ELR (cell line): Measurements from ENCODE around the gene INPP4A.
A peak's percentile ranks its signal among the peaks of the same experiment; 100 is the strongest.

Experiments
- DNase-seq: peaks from one replicate; pipeline ENCODE4 v3.0.0-alpha.2; 2015; ENCODE audit warnings: low read depth

INPP4A gene

GRCh38 chr2:98564541-98565132 is 120.0 kb downstream of the INPP4A start:
- DNase-seq, result no peak

GRCh38 chr2:98565286-98565860 is 120.7 kb downstream of the INPP4A start:
- no peak for DNase-seq

GRCh38 chr2:98565941-98566340 is 121.3 kb downstream of the INPP4A start:
- no peak for DNase-seq

GRCh38 chr2:98568161-98568956 is 123.7 kb downstream of the INPP4A start:
- DNase-seq, result peak; percentile 74

GRCh38 chr2:98569197-98569793 is 124.6 kb downstream of the INPP4A start:
- DNase-seq, result peak; percentile 51

- no peak for DNase-seq
These were observed 125.3 kb downstream of the INPP4A start for GRCh38 chr2:98569915-98570314.

GRCh38 chr2:98570356-98570755 is 125.7 kb downstream of the INPP4A start:
- no peak for DNase-seq

GRCh38 chr2:98571121-98571701 is 126.6 kb downstream of the INPP4A start:
- no peak for DNase-seq

GRCh38 chr2:98571796-98572195 is 127.1 kb downstream of the INPP4A start:
- no peak for DNase-seq

- DNase-seq, result no peak
These were observed 127.6 kb downstream of the INPP4A start for GRCh38 chr2:98572211-98572610.

GRCh38 chr2:98572676-98573075 is 128.0 kb downstream of the INPP4A start:
- no peak for DNase-seq

GRCh38 chr2:98573426-98573825 is 128.8 kb downstream of the INPP4A start:
- DNase-seq, result no peak

- no peak for DNase-seq
These were observed 132.1 kb downstream of the INPP4A start for GRCh38 chr2:98576666-98577312.

GRCh38 chr2:98577313-98577712 is 132.7 kb downstream of the INPP4A start:
- DNase-seq, result peak; percentile 16

- no peak for DNase-seq
These were observed 133.6 kb downstream of the INPP4A start for GRCh38 chr2:98578231-98578630.

GRCh38 chr2:98579926-98580325 is 135.3 kb downstream of the INPP4A start:
- DNase-seq, result no peak

GRCh38 chr2:98580656-98581284 is 136.1 kb downstream of the INPP4A start:
- no peak for DNase-seq

- DNase-seq, result no peak
These were observed 137.9 kb downstream of the INPP4A start for GRCh38 chr2:98582523-98582922.

- no peak for DNase-seq
These were observed 138.6 kb downstream of the INPP4A start for GRCh38 chr2:98583276-98583675.

- no peak for DNase-seq
These were observed 139.4 kb downstream of the INPP4A start for GRCh38 chr2:98583816-98584618.

GRCh38 chr2:98585386-98585785 is 140.7 kb downstream of the INPP4A start:
- DNase-seq, result no peak
